ENCODE measurements around the gene SEMA5A.

The SEMA5A gene

GRCh38 chr5:9545992-9546851 lies at the start of gene SEMA5A:
Gene SEMA5A, minus strand, starts transcription at chr5:9546075. Its CDS starts 166,129 bp downstream, at chr5:9379946.
- peaks cover 7 to 8% of the 10 kb centered on the region in 2 donors for H3K4me1 ChIP-seq (ENCODE audit: control insufficient read depth in 2 of 2, insufficient read depth in 2 of 2, low read length in 2 of 2)
- peak within 1 kb of the TSS; percentile 87 to 97 for H3K9ac ChIP-seq (ENCODE audit: low read depth in 1 of 2, low read length in 2 of 2)
- peaks cover 20 to 22% of the 10 kb centered on the region in 2 donors for H3K36me3 ChIP-seq (ENCODE audit: control insufficient read depth in 2 of 2, insufficient read depth in 2 of 2, low read length in 2 of 2)
- no peaks in the 10 kb centered on the region for H3K27me3 ChIP-seq (ENCODE audit: control insufficient read depth in 2 of 2, insufficient read depth in 2 of 2, low read length in 2 of 2)
- H3K4me3 ChIP-seq (ENCODE audit: low read length in 2 of 2) = peak within 1 kb of the TSS; percentile 90 to 95
- no peaks in the 10 kb centered on the region for H3K9me3 ChIP-seq (ENCODE audit: control insufficient read depth in 2 of 2, low read length in 2 of 2)
- peak within 1 kb of the TSS; percentile 93 to 96 for H3K27ac ChIP-seq (ENCODE audit: low read depth in 2 of 2, low read length in 2 of 2)

- peaks cover 2 to 13% of the 10 kb centered on the region in 2 donors for H3K4me1 ChIP-seq (ENCODE audit: control insufficient read depth in 2 of 2, insufficient read depth in 2 of 2, low read length in 2 of 2)
- no peaks in the 10 kb centered on the region for H3K36me3 ChIP-seq (ENCODE audit: control insufficient read depth in 2 of 2, insufficient read depth in 2 of 2, low read length in 2 of 2)
- H3K9me3 ChIP-seq (ENCODE audit: control insufficient read depth in 2 of 2, low read length in 2 of 2) = no peaks in the 10 kb centered on the region
- H3K9ac ChIP-seq (ENCODE audit: low read depth in 1 of 2, low read length in 2 of 2) = no peak overlapping the region
- no peak overlapping the region for H3K27ac ChIP-seq (ENCODE audit: low read depth in 2 of 2, low read length in 2 of 2)
- H3K27me3 ChIP-seq (ENCODE audit: control insufficient read depth in 2 of 2, insufficient read depth in 2 of 2, low read length in 2 of 2) = no peaks in the 10 kb centered on the region
- H3K4me3 ChIP-seq (ENCODE audit: low read length in 2 of 2) = no peak overlapping the region
Measured at GRCh38 chr5:9594913-9595312, 49.0 kb upstream of the SEMA5A start.

- Histone ChIP-seq H3K9ac (ENCODE audit: low read depth in 1 of 2, low read length in 2 of 2) (no peak overlapping the region), H3K36me3 (ENCODE audit: control insufficient read depth in 2 of 2, insufficient read depth in 2 of 2, low read length in 2 of 2) (no peaks in the 10 kb centered on the region), H3K27ac (ENCODE audit: low read depth in 2 of 2, low read length in 2 of 2) (no peak overlapping the region), H3K4me3 (ENCODE audit: low read length in 2 of 2) (no peak overlapping the region), H3K27me3 (ENCODE audit: control insufficient read depth in 2 of 2, insufficient read depth in 2 of 2, low read length in 2 of 2) (no peaks in the 10 kb centered on the region), H3K9me3 (ENCODE audit: control insufficient read depth in 2 of 2, low read length in 2 of 2) (no peaks in the 10 kb centered on the region), H3K4me1 (ENCODE audit: control insufficient read depth in 2 of 2, insufficient read depth in 2 of 2, low read length in 2 of 2) (no peaks in the 10 kb centered on the region)
Measured at GRCh38 chr5:9589049-9589835, 43.4 kb upstream of the SEMA5A start.

GRCh38 chr5:9588254-9588653 lies 42.4 kb upstream of the SEMA5A start:
- Histone ChIP-seq H3K9me3 (ENCODE audit: control insufficient read depth in 2 of 2, low read length in 2 of 2) (no peaks in the 10 kb centered on the region), H3K9ac (ENCODE audit: low read depth in 1 of 2, low read length in 2 of 2) (no peak overlapping the region), H3K36me3 (ENCODE audit: control insufficient read depth in 2 of 2, insufficient read depth in 2 of 2, low read length in 2 of 2) (no peaks in the 10 kb centered on the region), H3K27me3 (ENCODE audit: control insufficient read depth in 2 of 2, insufficient read depth in 2 of 2, low read length in 2 of 2) (no peaks in the 10 kb centered on the region), H3K4me1 (ENCODE audit: control insufficient read depth in 2 of 2, insufficient read depth in 2 of 2, low read length in 2 of 2) (no peaks in the 10 kb centered on the region), H3K27ac (ENCODE audit: low read depth in 2 of 2, low read length in 2 of 2) (no peak overlapping the region), H3K4me3 (ENCODE audit: low read length in 2 of 2) (no peak overlapping the region)

- H3K27ac ChIP-seq (ENCODE audit: low read depth in 2 of 2, low read length in 2 of 2) = no peak overlapping the region
- no peaks in the 10 kb centered on the region for H3K36me3 ChIP-seq (ENCODE audit: control insufficient read depth in 2 of 2, insufficient read depth in 2 of 2, low read length in 2 of 2)
- H3K4me3 ChIP-seq (ENCODE audit: low read length in 2 of 2) = no peak overlapping the region
- H3K9me3 ChIP-seq (ENCODE audit: control insufficient read depth in 2 of 2, low read length in 2 of 2) = no peaks in the 10 kb centered on the region
- no peaks in the 10 kb centered on the region for H3K27me3 ChIP-seq (ENCODE audit: control insufficient read depth in 2 of 2, insufficient read depth in 2 of 2, low read length in 2 of 2)
- H3K4me1 ChIP-seq (ENCODE audit: control insufficient read depth in 2 of 2, insufficient read depth in 2 of 2, low read length in 2 of 2) = no peaks in the 10 kb centered on the region
- H3K9ac ChIP-seq (ENCODE audit: low read depth in 1 of 2, low read length in 2 of 2) = no peak overlapping the region
Measured at GRCh38 chr5:9587135-9587534, 41.3 kb upstream of the SEMA5A start.

- Histone ChIP-seq H3K9me3 (ENCODE audit: control insufficient read depth in 2 of 2, low read length in 2 of 2) (no peaks in the 10 kb centered on the region), H3K4me1 (ENCODE audit: control insufficient read depth in 2 of 2, insufficient read depth in 2 of 2, low read length in 2 of 2) (no peaks in the 10 kb centered on the region), H3K27ac (ENCODE audit: low read depth in 2 of 2, low read length in 2 of 2) (no peak overlapping the region), H3K27me3 (ENCODE audit: control insufficient read depth in 2 of 2, insufficient read depth in 2 of 2, low read length in 2 of 2) (no peaks in the 10 kb centered on the region), H3K4me3 (ENCODE audit: low read length in 2 of 2) (no peak overlapping the region), H3K36me3 (ENCODE audit: control insufficient read depth in 2 of 2, insufficient read depth in 2 of 2, low read length in 2 of 2) (no peaks in the 10 kb centered on the region), H3K9ac (ENCODE audit: low read depth in 1 of 2, low read length in 2 of 2) (no peak overlapping the region)
Measured at GRCh38 chr5:9582406-9582805, 36.5 kb upstream of the SEMA5A start.

GRCh38 chr5:9573796-9574195 lies 27.9 kb upstream of the SEMA5A start:
- Histone ChIP-seq H3K27me3 (ENCODE audit: control insufficient read depth in 2 of 2, insufficient read depth in 2 of 2, low read length in 2 of 2) (no peaks in the 10 kb centered on the region), H3K27ac (ENCODE audit: low read depth in 2 of 2, low read length in 2 of 2) (no peak overlapping the region), H3K36me3 (ENCODE audit: control insufficient read depth in 2 of 2, insufficient read depth in 2 of 2, low read length in 2 of 2) (no peaks in the 10 kb centered on the region), H3K9me3 (ENCODE audit: control insufficient read depth in 2 of 2, low read length in 2 of 2) (no peaks in the 10 kb centered on the region), H3K4me1 (ENCODE audit: control insufficient read depth in 2 of 2, insufficient read depth in 2 of 2, low read length in 2 of 2) (no peaks in the 10 kb centered on the region), H3K4me3 (ENCODE audit: low read length in 2 of 2) (no peak overlapping the region), H3K9ac (ENCODE audit: low read depth in 1 of 2, low read length in 2 of 2) (no peak overlapping the region)

- Histone ChIP-seq H3K9me3 (ENCODE audit: control insufficient read depth in 2 of 2, low read length in 2 of 2) (no peaks in the 10 kb centered on the region), H3K4me1 (ENCODE audit: control insufficient read depth in 2 of 2, insufficient read depth in 2 of 2, low read length in 2 of 2) (no peaks in the 10 kb centered on the region), H3K27me3 (ENCODE audit: control insufficient read depth in 2 of 2, insufficient read depth in 2 of 2, low read length in 2 of 2) (no peaks in the 10 kb centered on the region), H3K4me3 (ENCODE audit: low read length in 2 of 2) (no peak overlapping the region), H3K36me3 (ENCODE audit: control insufficient read depth in 2 of 2, insufficient read depth in 2 of 2, low read length in 2 of 2) (no peaks in the 10 kb centered on the region), H3K27ac (ENCODE audit: low read depth in 2 of 2, low read length in 2 of 2) (no peak overlapping the region), H3K9ac (ENCODE audit: low read depth in 1 of 2, low read length in 2 of 2) (no peak overlapping the region)
Measured at GRCh38 chr5:9572246-9572645, 26.4 kb upstream of the SEMA5A start.

GRCh38 chr5:9570876-9571275 lies 25.0 kb upstream of the SEMA5A start:
- Histone ChIP-seq H3K4me3 (ENCODE audit: low read length in 2 of 2) (no peak overlapping the region), H3K27me3 (ENCODE audit: control insufficient read depth in 2 of 2, insufficient read depth in 2 of 2, low read length in 2 of 2) (no peaks in the 10 kb centered on the region), H3K27ac (ENCODE audit: low read depth in 2 of 2, low read length in 2 of 2) (no peak overlapping the region), H3K9me3 (ENCODE audit: control insufficient read depth in 2 of 2, low read length in 2 of 2) (no peaks in the 10 kb centered on the region), H3K4me1 (ENCODE audit: control insufficient read depth in 2 of 2, insufficient read depth in 2 of 2, low read length in 2 of 2) (no peaks in the 10 kb centered on the region), H3K36me3 (ENCODE audit: control insufficient read depth in 2 of 2, insufficient read depth in 2 of 2, low read length in 2 of 2) (no peaks in the 10 kb centered on the region), H3K9ac (ENCODE audit: low read depth in 1 of 2, low read length in 2 of 2) (no peak overlapping the region)

- Histone ChIP-seq H3K4me3 (ENCODE audit: low read length in 2 of 2) (no peak overlapping the region), H3K4me1 (ENCODE audit: control insufficient read depth in 2 of 2, insufficient read depth in 2 of 2, low read length in 2 of 2) (no peaks in the 10 kb centered on the region), H3K36me3 (ENCODE audit: control insufficient read depth in 2 of 2, insufficient read depth in 2 of 2, low read length in 2 of 2) (no peaks in the 10 kb centered on the region), H3K9me3 (ENCODE audit: control insufficient read depth in 2 of 2, low read length in 2 of 2) (no peaks in the 10 kb centered on the region), H3K9ac (ENCODE audit: low read depth in 1 of 2, low read length in 2 of 2) (no peak overlapping the region), H3K27me3 (ENCODE audit: control insufficient read depth in 2 of 2, insufficient read depth in 2 of 2, low read length in 2 of 2) (no peaks in the 10 kb centered on the region), H3K27ac (ENCODE audit: low read depth in 2 of 2, low read length in 2 of 2) (no peak overlapping the region)
Measured at GRCh38 chr5:9567039-9567438, 21.2 kb upstream of the SEMA5A start.

Data from mucosa of rectum (tissue), 2 donors.